PC-3 (cell line): ENCODE measurements around the gene MVB12B. TPM values are rescaled to one million over a fixed set of nuclear protein-coding genes. Genes with fewer than 3 reads are reported as not detected.

Experiments used
- ATAC-seq: fragments of 200-7000 bp; cut with Tn5 transposase; 2 replicates; pipeline ENCODE4 v1.9.1; 2020; ENCODE audit warnings: mild to moderate bottlenecking, moderate library complexity
- BruUV-seq: library from RNA; stranded (reverse); fragments of 400-500 nt; replicated peaks from 2 replicates; lab custom pipeline; 2021; lab: Mats Ljungman, UMichigan
- CTCF ChIA-PET: fragments of 300-600 bp; sonication (Branson Sonifier 250); formaldehyde crosslinking; loops from one replicate; lab custom pipeline; 2022; ENCODE audit warnings: antibody characterized with exemption; lab: Charles Lee
- POLR2A ChIA-PET: fragments of 300-600 bp; sonication (Branson Sonifier 250); formaldehyde crosslinking; loops from one replicate; lab custom pipeline; 2022; ENCODE audit warnings: antibody characterized with exemption; ENCODE audit not compliant: unreplicated experiment; lab: Charles Lee
- DNase-seq: peaks from one replicate; pipeline ENCODE4 v3.0.0-alpha.2; 2015
- H2AFZ ChIP-seq: fragments of 300-600 bp; sonication (generic); 2 replicates; pipeline ENCODE4 v1.6.0; 2016; ENCODE audit warnings: antibody characterized with exemption, low read length
- H3F3A ChIP-seq: fragments of 300-600 bp; sonication (generic); one replicate; pipeline ENCODE4 v1.6.0; 2017; ENCODE audit warnings: antibody characterized with exemption, low read length, control low read depth, mild to moderate bottlenecking; ENCODE audit not compliant: unreplicated experiment
- H3K27ac ChIP-seq: fragments of 300-600 bp; sonication (generic); 2 replicates; pipeline ENCODE4 v1.5.1; 2016; ENCODE audit warnings: mild to moderate bottlenecking, low read length
- H3K27me3 ChIP-seq: fragments of 300-600 bp; sonication (generic); 2 replicates; pipeline ENCODE4 v1.6.1; 2016; ENCODE audit warnings: low read length, mixed read lengths
- H3K36me3 ChIP-seq: fragments of 300-600 bp; sonication (generic); 2 replicates; pipeline ENCODE4 v1.6.1; 2016; ENCODE audit warnings: low read depth, mixed run types, low read length, mixed read lengths
- H3K4me1 ChIP-seq: fragments of 300-600 bp; sonication (generic); 2 replicates; pipeline ENCODE4 v1.5.1; 2016; ENCODE audit warnings: low read length; ENCODE audit not compliant: insufficient read depth
- H3K4me2 ChIP-seq: fragments of 300-600 bp; sonication (generic); 2 replicates; pipeline ENCODE4 v1.6.0; 2016; ENCODE audit warnings: low read length
- H3K4me3 ChIP-seq: fragments of 300-600 bp; sonication (generic); 2 replicates; pipeline ENCODE4 v1.5.1; 2016; ENCODE audit warnings: mild to moderate bottlenecking, low read length, mixed read lengths
- H3K79me2 ChIP-seq: fragments of 300-600 bp; sonication (generic); 2 replicates; pipeline ENCODE4 v1.6.1; 2017; ENCODE audit warnings: low read length, mixed read lengths
- H3K9ac ChIP-seq: fragments of 300-600 bp; sonication (generic); 2 replicates; pipeline ENCODE4 v1.6.0; 2016; ENCODE audit warnings: mild to moderate bottlenecking, low read length
- H3K9me2 ChIP-seq: fragments of 300-600 bp; sonication (generic); replicated peaks from 2 replicates; pipeline ENCODE4 v1.6.1; 2016; ENCODE audit warnings: mixed run types, low read length, mixed read lengths
- H3K9me3 ChIP-seq: fragments of 300-600 bp; sonication (generic); 2 replicates; pipeline ENCODE4 v1.6.1; 2016; ENCODE audit warnings: low read length, mixed read lengths
- H4K20me1 ChIP-seq: fragments of 300-600 bp; sonication (generic); 2 replicates; pipeline ENCODE4 v1.6.1; 2016; ENCODE audit warnings: low read length, mixed read lengths
- CTCF ChIP-seq: fragments of 300-600 bp; sonication (generic); conservative IDR thresholded peaks from 2 replicates; pipeline ENCODE4 v1.5.1; 2017; ENCODE audit warnings: antibody characterized with exemption, low read depth, mild to moderate bottlenecking, low read length
- EZH2 ChIP-seq: fragments of 300-600 bp; sonication (generic); IDR thresholded peaks from one replicate; pipeline ENCODE4 v1.6.1; 2017; ENCODE audit warnings: antibody characterized with exemption, mild to moderate bottlenecking, low read length; ENCODE audit not compliant: unreplicated experiment
- EZH2phosphoT487 ChIP-seq: fragments of 300-600 bp; sonication (generic); IDR thresholded peaks from 2 replicates; pipeline ENCODE4 v1.6.1; 2018; ENCODE audit warnings: mild to moderate bottlenecking, antibody characterized with exemption, low read length, borderline replicate concordance
- intact Hi-C: fragments of 100-400 bp; cut with micrococcal nuclease; formaldehyde crosslinking; loops from 2 replicates; pipeline ENCODE4 v1.9.0; 2023
- total RNA-seq: library from RNA; depleted of rRNA; stranded (reverse); fragments of >200 nt; gene quantifications from 2 replicates; pipeline ENCODE4 v1.2.3, GENCODE V29; 2014

Gene MVB12B
- total RNA-seq, 1 experiment from 2014 or later, result 7.2 TPM

GRCh38 chr9:126395439-126396212, 69.0 kb downstream of the MVB12B start:
- Histone ChIP-seq H3K4me1 (peaks cover 29% of the 10 kb centered on the region), H3K9me3 (no peaks in the 10 kb centered on the region), H3K9me2 (no peaks in the 10 kb centered on the region), H3K27me3 (no peaks in the 10 kb centered on the region), H2AFZ (no peak overlapping the region), H3K4me2 (0 out of 2 replicates have a peak overlapping the region, but pooled peaks have one; percentile 11), H3K79me2 (no peaks in the 10 kb centered on the region), H4K20me1 (no peaks in the 10 kb centered on the region), H3K36me3 (no peaks in the 10 kb centered on the region; the same call in 1 of the 2 replicates), H3K9ac (no peak overlapping the region), H3F3A (no peaks in the 10 kb centered on the region), H3K27ac (peak overlapping the region; percentile 25; the same call in 1 of the 2 replicates), H3K4me3 (no peak overlapping the region)
- ChIA-PET POLR2A (interaction anchor here (0.7 kb wide), 1 partner anchor 90 kb away, joined by 4 read pairs; no protein-coding TSS in a partner anchor), CTCF (no interaction called here)
- intact Hi-C loops, result no loop called here
- DNase-seq (peak; percentile 74), ATAC-seq (peak; percentile 65)
- TF ChIP-seq CTCF (no peak), EZH2phosphoT487 (no peak), EZH2 (no peak)
- no TSS peak for BruUV-seq

- H3K27ac ChIP-seq, result no peak overlapping the region
- intact Hi-C loops, result no loop called here
- BruUV-seq, result no TSS peak
- H3K79me2 ChIP-seq, result no peaks in the 10 kb centered on the region
- ChIA-PET POLR2A (no interaction called here), CTCF (interaction anchor here (0.5 kb wide), 1 partner anchor 991 kb away, joined by 7 read pairs; no protein-coding TSS in a partner anchor)
- DNase-seq (no peak), ATAC-seq (no peak)
- H3K9me2 ChIP-seq, result no peaks in the 10 kb centered on the region
- TF ChIP-seq EZH2phosphoT487 (no peak), EZH2 (no peak), CTCF (0 out of 2 replicates have a peak, but pooled peaks have one; percentile 12)
- no peak overlapping the region for H2AFZ ChIP-seq
- peaks cover 18% of the 10 kb centered on the region for H3K4me1 ChIP-seq
- no peaks in the 10 kb centered on the region for H3K27me3 ChIP-seq
- H3K4me3 ChIP-seq, result no peak overlapping the region
- no peak overlapping the region for H3K4me2 ChIP-seq
- H3K36me3 ChIP-seq, result no peaks in the 10 kb centered on the region; the same call in 1 of the 2 replicates
- H3F3A ChIP-seq, result no peaks in the 10 kb centered on the region
- H4K20me1 ChIP-seq, result no peaks in the 10 kb centered on the region
- no peaks in the 10 kb centered on the region for H3K9me3 ChIP-seq
- no peak overlapping the region for H3K9ac ChIP-seq
Measured at GRCh38 chr9:126397056-126397455, 70.4 kb downstream of the MVB12B start.
